ENCODE results near the gene NDP. TPM values are rescaled to one million over a fixed set of nuclear protein-coding genes. Genes with fewer than 3 reads are reported as not detected.

The NDP gene
- total and polyA plus RNA-seq, 4 donors = 1.3 to 3.7 TPM; not detected in 2

DNA sequence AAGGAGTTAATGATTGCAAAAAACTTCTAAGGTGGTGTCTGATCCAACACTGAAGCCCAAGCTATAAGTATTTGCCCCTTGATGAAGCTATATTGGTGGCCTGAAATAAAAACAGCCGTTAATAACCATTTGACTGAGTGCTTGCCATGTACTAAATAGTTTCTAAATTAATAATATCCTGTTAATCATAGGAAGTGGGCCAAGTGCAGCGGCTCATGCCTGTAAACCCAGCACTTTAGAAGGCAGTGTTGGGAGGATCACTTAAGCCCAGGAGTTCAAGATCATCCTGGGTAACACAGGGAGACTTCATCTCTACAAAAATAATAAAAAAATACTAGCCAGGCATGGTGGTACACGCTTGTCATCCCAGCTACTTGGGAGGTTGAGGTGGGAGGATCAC is 8.3 kb downstream of the NDP start:
- Histone ChIP-seq H3K4me1 (ENCODE audit: control insufficient read depth in 5 of 5, insufficient read depth in 5 of 5, low read length in 5 of 5) (no peaks in the 10 kb centered on the region), H3K36me3 (ENCODE audit: control insufficient read depth in 4 of 4, insufficient read depth in 4 of 4, low read length in 4 of 4) (no peaks in the 10 kb centered on the region), H3K4me3 (no peak overlapping the region), H3K9me3 (ENCODE audit: control insufficient read depth in 4 of 4, insufficient read depth in 3 of 4, low read length in 3 of 4) (no peaks in the 10 kb centered on the region), H3K27me3 (ENCODE audit: control insufficient read depth in 3 of 3, insufficient read depth in 3 of 3, low read length in 2 of 3) (peaks cover 8 to 27% (median 17%) of the 10 kb centered on the region in 3 donors), H3K27ac (ENCODE audit: low read depth in 1 of 2, low read length in 1 of 2) (no peak overlapping the region), H3K9ac (ENCODE audit: insufficient read depth in 1 of 2, low read length in 2 of 2) (no peak overlapping the region)
- TF ChIP-seq, protein P1, sequence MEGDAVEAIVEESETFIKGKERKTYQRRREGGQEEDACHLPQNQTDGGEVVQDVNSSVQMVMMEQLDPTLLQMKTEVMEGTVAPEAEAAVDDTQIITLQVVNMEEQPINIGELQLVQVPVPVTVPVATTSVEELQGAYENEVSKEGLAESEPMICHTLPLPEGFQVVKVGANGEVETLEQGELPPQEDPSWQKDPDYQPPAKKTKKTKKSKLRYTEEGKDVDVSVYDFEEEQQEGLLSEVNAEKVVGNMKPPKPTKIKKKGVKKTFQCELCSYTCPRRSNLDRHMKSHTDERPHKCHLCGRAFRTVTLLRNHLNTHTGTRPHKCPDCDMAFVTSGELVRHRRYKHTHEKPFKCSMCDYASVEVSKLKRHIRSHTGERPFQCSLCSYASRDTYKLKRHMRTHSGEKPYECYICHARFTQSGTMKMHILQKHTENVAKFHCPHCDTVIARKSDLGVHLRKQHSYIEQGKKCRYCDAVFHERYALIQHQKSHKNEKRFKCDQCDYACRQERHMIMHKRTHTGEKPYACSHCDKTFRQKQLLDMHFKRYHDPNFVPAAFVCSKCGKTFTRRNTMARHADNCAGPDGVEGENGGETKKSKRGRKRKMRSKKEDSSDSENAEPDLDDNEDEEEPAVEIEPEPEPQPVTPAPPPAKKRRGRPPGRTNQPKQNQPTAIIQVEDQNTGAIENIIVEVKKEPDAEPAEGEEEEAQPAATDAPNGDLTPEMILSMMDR (IDR thresholded peaks at IDR 0.05; ENCODE audit: control extremely low read depth, extremely low read depth) = no peak
- ATAC-seq (ENCODE audit: insufficient read depth, low FRiP score) (no peak), DNase-seq (no peak)
- WGBS, 2 donors = 70 to 83% methylated on average over 3 of the region's 3 CpGs

DNA sequence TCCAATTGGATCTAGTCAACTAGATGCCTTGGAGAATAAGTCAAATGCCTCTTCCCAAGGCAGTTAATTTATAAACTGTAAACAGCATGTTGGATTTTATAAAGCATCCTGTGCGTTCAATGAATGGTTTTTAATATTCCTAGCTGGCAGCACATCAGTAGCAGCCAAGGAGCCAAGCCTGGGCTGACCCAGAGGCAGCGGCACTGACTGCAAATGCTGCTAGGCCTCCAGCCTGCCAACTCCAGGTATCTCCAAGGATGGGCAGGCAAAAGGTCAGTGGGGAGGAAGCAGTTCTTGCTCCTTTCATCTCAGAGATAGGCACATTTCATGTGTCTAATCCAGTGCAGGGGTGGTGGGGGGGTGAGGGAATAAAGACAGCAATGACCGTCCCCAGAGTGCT is 9.5 kb downstream of the NDP start:
- Histone ChIP-seq H3K9me3 (ENCODE audit: control insufficient read depth in 4 of 4, insufficient read depth in 3 of 4, low read length in 3 of 4) (no peaks in the 10 kb centered on the region), H3K36me3 (ENCODE audit: control insufficient read depth in 4 of 4, insufficient read depth in 4 of 4, low read length in 4 of 4) (no peaks in the 10 kb centered on the region), H3K4me1 (ENCODE audit: control insufficient read depth in 5 of 5, insufficient read depth in 5 of 5, low read length in 5 of 5) (no peaks in the 10 kb centered on the region), H3K27me3 (ENCODE audit: control insufficient read depth in 3 of 3, insufficient read depth in 3 of 3, low read length in 2 of 3) (peaks cover 8 to 26% (median 20%) of the 10 kb centered on the region in 3 donors), H3K9ac (ENCODE audit: insufficient read depth in 1 of 2, low read length in 2 of 2) (no peak overlapping the region), H3K4me3 (no peak overlapping the region), H3K27ac (ENCODE audit: low read depth in 1 of 2, low read length in 1 of 2) (no peak overlapping the region)
- ATAC-seq (ENCODE audit: insufficient read depth, low FRiP score) (no peak), DNase-seq (no peak)
- TF ChIP-seq, protein P1 (IDR thresholded peaks at IDR 0.05; ENCODE audit: control extremely low read depth, extremely low read depth) = no peak
- 78 to 93% methylated on average over 3 of the region's 3 CpGs for WGBS, 2 donors

DNA sequence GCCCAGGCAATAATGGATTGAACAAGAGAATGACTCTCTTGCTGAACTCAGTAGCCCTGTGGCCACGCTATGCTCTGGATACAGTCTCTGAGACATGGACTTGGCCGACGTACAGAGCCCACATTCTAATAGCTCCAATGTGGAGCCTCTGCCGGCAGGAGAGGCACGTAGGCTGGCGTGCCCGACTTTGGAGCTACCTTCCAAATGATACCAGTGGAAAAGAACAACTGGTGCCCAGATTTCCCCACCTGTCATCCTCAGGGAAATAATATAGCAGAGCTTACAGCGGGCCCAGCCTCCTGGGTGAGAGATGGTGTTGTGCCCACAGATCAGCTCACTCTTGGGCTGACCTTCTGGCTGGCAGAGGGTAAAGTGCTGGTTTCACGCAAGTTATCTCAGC is 10.6 kb downstream of the NDP start:
- WGBS, 2 donors = 89 to 96% methylated on average over 9 of the region's 9 CpGs
- ATAC-seq (ENCODE audit: insufficient read depth, low FRiP score) (no peak), DNase-seq (no peak)
- Histone ChIP-seq H3K9ac (ENCODE audit: insufficient read depth in 1 of 2, low read length in 2 of 2) (no peak overlapping the region), H3K27ac (ENCODE audit: low read depth in 1 of 2, low read length in 1 of 2) (no peak overlapping the region), H3K27me3 (ENCODE audit: control insufficient read depth in 3 of 3, insufficient read depth in 3 of 3, low read length in 2 of 3) (peaks cover 8 to 17% (median 16%) of the 10 kb centered on the region in 3 donors), H3K36me3 (ENCODE audit: control insufficient read depth in 4 of 4, insufficient read depth in 4 of 4, low read length in 4 of 4) (no peaks in the 10 kb centered on the region), H3K4me1 (ENCODE audit: control insufficient read depth in 5 of 5, insufficient read depth in 5 of 5, low read length in 5 of 5) (no peaks in the 10 kb centered on the region), H3K9me3 (ENCODE audit: control insufficient read depth in 4 of 4, insufficient read depth in 3 of 4, low read length in 3 of 4) (no peaks in the 10 kb centered on the region), H3K4me3 (no peak overlapping the region)
- TF ChIP-seq, protein P1 (IDR thresholded peaks at IDR 0.05; ENCODE audit: control extremely low read depth, extremely low read depth) = no peak

DNA sequence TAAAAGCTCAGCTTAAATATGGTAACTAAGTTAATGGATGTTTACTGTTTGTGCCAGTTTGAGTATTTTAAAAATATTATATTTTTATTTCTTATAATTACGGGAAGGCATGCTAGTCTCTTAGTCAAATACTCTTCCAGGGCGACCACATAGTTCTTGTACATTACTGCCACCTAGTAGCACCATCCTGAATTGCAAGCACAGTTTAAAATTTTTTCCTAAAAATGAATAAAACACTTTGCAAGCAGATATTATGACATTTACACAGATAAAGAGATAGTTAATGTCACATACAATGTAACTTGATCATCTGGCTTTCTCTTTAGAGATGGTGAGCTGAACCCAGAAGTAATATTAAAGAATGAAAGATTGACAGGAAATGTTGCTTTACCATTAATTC is 11.5 kb downstream of the NDP start:
- 48 to 74% methylated on average over 2 of the region's 2 CpGs for WGBS, 2 donors
- H3K36me3 ChIP-seq (ENCODE audit: control insufficient read depth in 4 of 4, insufficient read depth in 4 of 4, low read length in 4 of 4) = no peaks in the 10 kb centered on the region
- no peaks in the 10 kb centered on the region for H3K9me3 ChIP-seq (ENCODE audit: control insufficient read depth in 4 of 4, insufficient read depth in 3 of 4, low read length in 3 of 4)
- H3K27me3 ChIP-seq (ENCODE audit: control insufficient read depth in 3 of 3, insufficient read depth in 3 of 3, low read length in 2 of 3) = peaks cover 8 to 16% (median 10%) of the 10 kb centered on the region in 3 donors
- no peak overlapping the region for H3K4me3 ChIP-seq
- H3K4me1 ChIP-seq (ENCODE audit: control insufficient read depth in 5 of 5, insufficient read depth in 5 of 5, low read length in 5 of 5) = no peaks in the 10 kb centered on the region
- H3K9ac ChIP-seq (ENCODE audit: insufficient read depth in 1 of 2, low read length in 2 of 2) = no peak overlapping the region
- ATAC-seq (ENCODE audit: insufficient read depth, low FRiP score) (no peak), DNase-seq (no peak)
- H3K27ac ChIP-seq (ENCODE audit: low read depth in 1 of 2, low read length in 1 of 2) = no peak overlapping the region
- TF ChIP-seq, protein P1 (IDR thresholded peaks at IDR 0.05; ENCODE audit: control extremely low read depth, extremely low read depth) = no peak

Measured in lung (tissue), 12 donors.